ENCODE measurements around the gene TPRG1L. TPM values are rescaled to one million over a fixed set of nuclear protein-coding genes. Genes with fewer than 3 reads are reported as not detected.

TPRG1L gene
- total RNA-seq, 1 donor from 2014 or later, result 54.0 TPM

DNA sequence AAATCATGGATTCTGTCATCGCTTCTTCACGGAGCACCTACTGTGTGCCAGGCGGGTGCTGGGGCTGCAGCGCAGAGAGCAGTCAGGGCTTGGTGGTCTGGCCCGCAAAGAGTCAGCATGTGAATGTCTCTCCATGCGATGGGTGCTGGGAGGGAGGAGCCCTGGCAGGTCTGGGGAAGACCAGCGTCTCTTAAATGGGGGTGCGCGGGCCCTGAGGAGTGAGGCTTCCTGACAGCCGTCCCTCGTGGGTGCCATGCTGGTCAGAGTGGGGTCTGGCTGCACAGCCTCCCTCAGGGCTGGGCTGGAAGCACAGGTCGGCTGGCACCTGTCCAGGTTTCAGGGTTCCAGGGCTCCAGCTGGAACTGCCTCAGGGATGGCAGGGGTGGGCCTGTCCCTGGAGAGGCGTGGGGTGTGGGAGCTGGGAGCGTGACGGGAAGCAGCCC, 46.0 kb downstream of the TPRG1L start:
- Histone ChIP-seq H3K36me3 (no peaks in the 10 kb centered on the region), H3K27me3 (ENCODE audit: low read depth) (peaks cover 42% of the 10 kb centered on the region), H3K4me1 (peaks cover 14% of the 10 kb centered on the region), H3K9me3 (replicated peaks) (no peaks in the 10 kb centered on the region), H3K4me3 (no peak overlapping the region), H3K27ac (replicated peaks) (no peak overlapping the region)
- intact Hi-C loops (cut with micrococcal nuclease), result no loop called here
- TF ChIP-seq, protein P1, sequence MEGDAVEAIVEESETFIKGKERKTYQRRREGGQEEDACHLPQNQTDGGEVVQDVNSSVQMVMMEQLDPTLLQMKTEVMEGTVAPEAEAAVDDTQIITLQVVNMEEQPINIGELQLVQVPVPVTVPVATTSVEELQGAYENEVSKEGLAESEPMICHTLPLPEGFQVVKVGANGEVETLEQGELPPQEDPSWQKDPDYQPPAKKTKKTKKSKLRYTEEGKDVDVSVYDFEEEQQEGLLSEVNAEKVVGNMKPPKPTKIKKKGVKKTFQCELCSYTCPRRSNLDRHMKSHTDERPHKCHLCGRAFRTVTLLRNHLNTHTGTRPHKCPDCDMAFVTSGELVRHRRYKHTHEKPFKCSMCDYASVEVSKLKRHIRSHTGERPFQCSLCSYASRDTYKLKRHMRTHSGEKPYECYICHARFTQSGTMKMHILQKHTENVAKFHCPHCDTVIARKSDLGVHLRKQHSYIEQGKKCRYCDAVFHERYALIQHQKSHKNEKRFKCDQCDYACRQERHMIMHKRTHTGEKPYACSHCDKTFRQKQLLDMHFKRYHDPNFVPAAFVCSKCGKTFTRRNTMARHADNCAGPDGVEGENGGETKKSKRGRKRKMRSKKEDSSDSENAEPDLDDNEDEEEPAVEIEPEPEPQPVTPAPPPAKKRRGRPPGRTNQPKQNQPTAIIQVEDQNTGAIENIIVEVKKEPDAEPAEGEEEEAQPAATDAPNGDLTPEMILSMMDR (IDR thresholded peaks at IDR 0.05; ENCODE audit: borderline replicate concordance), result no peak
- peak; percentile 12 for DNase-seq

DNA sequence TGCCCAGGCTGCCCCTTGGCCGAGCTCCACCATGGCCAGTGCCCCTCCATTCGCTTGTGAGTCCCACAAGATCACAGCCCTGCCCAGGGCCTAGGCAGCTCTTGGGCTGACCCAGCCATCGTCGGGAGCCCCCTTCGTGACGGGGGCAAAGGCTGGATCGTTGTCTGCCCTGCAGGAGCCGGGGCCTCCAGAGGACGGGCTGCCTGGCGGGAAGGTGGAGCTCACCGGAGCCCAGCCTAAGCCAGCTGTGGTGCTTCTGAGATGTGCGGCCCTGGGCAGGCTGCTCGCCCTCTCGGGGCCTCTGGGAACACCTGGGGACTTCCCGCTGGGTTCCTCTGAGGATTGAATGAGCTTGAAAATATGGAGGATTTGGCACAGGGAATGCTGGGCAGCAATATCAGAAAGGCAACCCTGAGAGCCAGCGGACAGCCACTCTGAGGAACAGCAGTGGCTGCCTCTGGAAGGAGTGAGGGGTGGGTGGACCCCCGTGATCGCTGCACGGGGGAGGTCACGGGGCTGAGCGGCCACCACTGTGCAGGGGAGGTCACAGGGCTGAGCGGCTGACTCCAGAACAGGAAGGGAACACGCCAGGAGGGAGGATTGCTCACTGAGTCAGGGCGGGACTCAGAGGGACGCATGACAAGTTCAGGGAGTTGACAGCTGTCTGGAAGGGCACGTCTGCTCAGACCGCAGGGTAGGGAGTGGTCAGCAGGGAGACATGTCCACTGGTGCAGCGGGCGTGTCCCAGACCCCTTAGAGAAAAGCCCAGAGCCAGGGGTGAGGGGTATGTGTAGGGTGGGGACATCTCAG, 46.8 kb downstream of the TPRG1L start:
- peak; percentile 10 for DNase-seq
- Histone ChIP-seq H3K27me3 (ENCODE audit: low read depth) (peaks cover 42% of the 10 kb centered on the region), H3K27ac (replicated peaks) (no peak overlapping the region)

DNA sequence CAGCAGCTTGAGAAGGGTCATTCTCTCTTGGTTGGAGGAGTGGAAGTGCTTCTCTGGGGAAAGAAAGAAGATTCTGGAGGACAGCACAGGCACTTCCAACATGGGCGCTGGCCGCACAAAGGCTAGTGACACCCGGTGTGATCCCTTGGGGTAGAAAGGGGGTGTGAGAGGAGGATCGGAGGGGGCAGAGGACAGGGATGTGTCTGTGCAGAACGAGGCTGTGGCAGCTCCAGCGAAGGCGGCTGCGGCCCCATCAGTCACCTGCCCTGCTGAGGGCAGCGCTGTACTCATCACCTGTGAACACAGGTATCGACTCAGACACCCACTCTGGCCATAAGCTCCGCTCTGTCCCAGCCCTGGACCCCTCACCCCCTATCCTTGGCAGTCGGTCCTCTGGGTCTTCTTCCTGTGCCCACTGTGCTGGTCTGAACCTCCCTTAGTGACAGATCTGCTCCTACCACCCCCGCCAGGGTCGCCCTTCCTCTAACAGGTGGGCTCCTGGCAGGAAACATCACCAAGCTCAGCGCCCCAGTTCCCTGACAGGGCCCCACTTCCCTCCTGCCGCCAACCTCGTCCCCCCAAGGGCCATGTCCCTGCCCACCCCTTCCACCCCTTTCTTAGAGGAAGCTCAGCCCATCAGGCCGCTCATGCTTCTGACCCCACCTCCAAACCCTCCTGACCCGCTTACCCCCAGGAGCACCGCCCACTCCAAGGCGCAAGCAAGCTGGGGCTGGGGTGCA, 47.6 kb downstream of the TPRG1L start:
- peak; percentile 5 for DNase-seq
- peaks cover 42% of the 10 kb centered on the region for H3K27me3 ChIP-seq (ENCODE audit: low read depth)

More for the DNA sequence above, 46.8 kb downstream of the TPRG1L start:
- Histone ChIP-seq H3K4me1 (peaks cover 14% of the 10 kb centered on the region), H3K36me3 (no peaks in the 10 kb centered on the region), H3K4me3 (no peak overlapping the region), H3K9me3 (replicated peaks) (no peaks in the 10 kb centered on the region)
- TF ChIP-seq, protein P1 (IDR thresholded peaks at IDR 0.05; ENCODE audit: borderline replicate concordance), result no peak
- intact Hi-C loops (cut with micrococcal nuclease), result no loop called here

DNA sequence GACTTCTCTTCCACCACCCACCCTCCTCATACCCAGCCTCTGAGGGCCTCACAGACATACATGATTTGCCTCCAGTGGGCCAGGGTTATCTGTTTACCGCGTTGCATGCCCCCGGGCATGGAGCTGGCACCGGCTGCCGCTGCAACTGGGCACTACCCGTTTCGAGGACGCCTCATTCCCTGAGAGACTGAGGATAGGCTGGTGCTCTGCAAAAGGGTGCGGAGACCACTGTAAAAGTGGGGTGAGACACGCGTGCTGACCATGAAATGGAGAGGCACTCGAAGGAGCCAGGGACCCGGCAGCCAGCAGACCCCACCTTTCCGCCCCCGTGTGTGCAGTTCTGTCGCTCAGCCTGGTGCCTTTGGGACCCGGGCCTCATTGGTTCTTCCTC, 48.2 kb downstream of the TPRG1L start:
- H3K36me3 ChIP-seq, result no peaks in the 10 kb centered on the region
- peak; percentile 2 for DNase-seq
- TF ChIP-seq, protein P1 (IDR thresholded peaks at IDR 0.05; ENCODE audit: borderline replicate concordance), result no peak
- no peaks in the 10 kb centered on the region for H3K9me3 ChIP-seq (replicated peaks)
- intact Hi-C loops (cut with micrococcal nuclease), result no loop called here
- peaks cover 42% of the 10 kb centered on the region for H3K27me3 ChIP-seq (ENCODE audit: low read depth)
- peaks cover 14% of the 10 kb centered on the region for H3K4me1 ChIP-seq
- no peak overlapping the region for H3K27ac ChIP-seq (replicated peaks)
- no peak overlapping the region for H3K4me3 ChIP-seq

More for the DNA sequence above, 47.6 kb downstream of the TPRG1L start:
- intact Hi-C loops (cut with micrococcal nuclease), result no loop called here
- H3K4me1 ChIP-seq, result peaks cover 14% of the 10 kb centered on the region
- H3K4me3 ChIP-seq, result no peak overlapping the region
- H3K36me3 ChIP-seq, result no peaks in the 10 kb centered on the region
- TF ChIP-seq, protein P1 (IDR thresholded peaks at IDR 0.05; ENCODE audit: borderline replicate concordance), result no peak
- no peaks in the 10 kb centered on the region for H3K9me3 ChIP-seq (replicated peaks)
- H3K27ac ChIP-seq (replicated peaks), result no peak overlapping the region

DNA sequence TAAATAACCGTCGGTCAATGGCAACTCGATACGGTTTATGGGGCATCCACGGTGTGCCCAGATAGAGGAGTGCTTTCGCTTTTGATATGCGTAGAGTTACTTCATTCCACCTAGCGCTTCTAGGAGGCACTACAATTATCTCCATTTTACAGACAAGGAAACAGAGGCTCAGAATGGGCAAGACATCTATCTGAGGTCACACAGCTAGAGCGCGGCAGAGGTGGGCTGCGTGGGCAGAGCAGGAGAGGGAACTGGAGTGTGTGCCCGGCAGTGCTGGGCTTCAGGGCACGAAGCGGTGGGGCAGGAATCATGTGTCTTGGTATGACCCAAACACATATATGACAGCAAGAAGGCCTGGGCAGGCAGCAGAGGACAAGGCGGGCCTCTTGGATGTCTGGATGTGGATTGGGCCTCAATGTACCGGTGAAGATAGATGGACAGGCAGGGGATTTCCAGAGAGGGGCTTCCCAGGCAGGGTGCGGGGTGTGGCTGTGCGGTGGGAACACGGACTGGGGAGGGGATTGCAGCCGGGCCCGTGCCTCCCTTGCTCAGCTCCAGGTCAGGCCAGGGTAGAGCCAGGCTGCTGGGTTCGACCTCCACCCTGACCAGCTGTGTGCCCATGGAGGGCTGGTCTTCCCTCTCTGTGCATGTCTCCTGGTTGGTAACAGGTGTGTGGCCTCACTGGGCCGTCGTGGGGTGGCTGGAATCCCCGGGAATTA, 48.7 kb downstream of the TPRG1L start:
- TF ChIP-seq, protein P1 (IDR thresholded peaks at IDR 0.05; ENCODE audit: borderline replicate concordance), result no peak
- H3K27me3 ChIP-seq (ENCODE audit: low read depth), result peaks cover 45% of the 10 kb centered on the region
- intact Hi-C loops (cut with micrococcal nuclease), result no loop called here
- H3K36me3 ChIP-seq, result no peaks in the 10 kb centered on the region
- DNase-seq, result no peak
- H3K4me1 ChIP-seq, result peaks cover 12% of the 10 kb centered on the region
- no peak overlapping the region for H3K4me3 ChIP-seq
- no peak overlapping the region for H3K27ac ChIP-seq (replicated peaks)
- no peaks in the 10 kb centered on the region for H3K9me3 ChIP-seq (replicated peaks)
